HG03571 (cell line): ENCODE results near the gene FIG4.
"Not testable (repeated sequence)": the region's sequence is repeated elsewhere in the genome, so short reads cannot be mapped to it uniquely, and the experiment has no call there.

ENCODE experiments used
- ATAC-seq: cut with Tn5 transposase; IDR thresholded peaks from one replicate; pipeline ENCODE4 v1.9.1; 2021; ENCODE audit not compliant: unreplicated experiment

The FIG4 gene

GRCh38 chr6:109793792-109794191 lies 102.7 kb downstream of the FIG4 start:
- no peak for ATAC-seq

DNA sequence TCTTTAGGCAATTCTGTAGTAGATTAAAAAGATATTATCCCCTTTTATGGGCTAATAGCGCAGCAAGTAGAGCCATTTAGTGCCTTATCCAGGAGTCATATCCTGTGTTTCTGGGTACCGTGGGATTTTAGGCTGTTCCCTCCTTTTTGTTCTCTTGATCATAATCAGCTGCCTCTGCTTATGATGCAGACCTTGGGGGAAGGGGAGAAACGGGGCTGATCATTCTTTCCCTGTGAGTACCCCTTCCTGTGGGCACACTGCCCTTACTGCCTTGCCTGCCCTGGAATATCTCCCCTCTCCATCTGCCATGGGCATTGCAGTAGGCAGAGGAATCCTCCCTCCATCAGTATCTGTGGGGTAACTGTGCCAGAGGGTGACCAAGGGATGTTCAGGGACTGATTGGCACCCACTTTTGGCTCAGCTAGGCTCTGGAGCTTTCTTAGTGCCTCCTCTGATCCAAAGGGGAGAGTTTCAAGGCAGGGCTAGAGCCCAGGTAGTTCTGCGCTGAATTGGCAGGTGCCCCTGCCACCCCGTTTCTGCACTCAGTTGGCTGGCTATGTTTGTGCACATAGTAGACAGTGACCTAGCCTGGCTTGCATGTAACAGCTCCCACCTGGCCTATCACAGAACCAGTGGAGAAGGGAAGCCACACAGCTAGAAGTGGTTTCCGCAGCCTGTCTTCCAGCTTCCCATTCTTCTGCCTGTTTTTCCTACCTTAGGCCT lies 103.3 kb downstream of the FIG4 start:
- ATAC-seq, result no peak

DNA sequence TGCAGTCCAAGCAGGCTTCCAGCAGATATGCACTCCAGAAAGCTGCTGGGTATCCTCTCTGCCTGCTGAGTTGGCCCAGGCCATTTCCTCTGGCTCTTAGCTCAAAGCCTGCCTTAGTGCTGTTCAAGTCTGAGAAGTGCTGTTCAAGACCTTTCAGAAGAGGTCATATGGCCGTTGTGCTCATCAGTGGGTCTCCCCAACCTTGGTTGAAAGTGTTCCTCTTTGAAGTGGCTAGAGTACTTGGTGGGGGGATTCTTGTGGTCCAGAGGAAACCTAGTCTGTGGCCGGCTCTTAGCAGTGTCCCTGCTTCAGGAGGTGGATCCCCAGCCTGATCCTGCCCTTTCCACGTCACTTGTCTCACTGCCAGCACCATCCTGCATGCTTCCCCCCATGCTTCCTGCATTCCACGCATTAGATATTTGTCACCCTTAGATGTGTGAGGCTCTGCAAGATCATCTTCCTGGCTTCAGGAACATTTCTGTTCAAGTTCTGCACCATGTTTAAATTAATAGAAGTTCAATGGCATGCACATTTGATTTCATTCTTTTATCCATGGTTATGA lies 105.0 kb downstream of the FIG4 start:
- no peak for ATAC-seq

- ATAC-seq, result no peak
Observed at GRCh38 chr6:109799129-109799528, 108.0 kb downstream of the FIG4 start.

DNA sequence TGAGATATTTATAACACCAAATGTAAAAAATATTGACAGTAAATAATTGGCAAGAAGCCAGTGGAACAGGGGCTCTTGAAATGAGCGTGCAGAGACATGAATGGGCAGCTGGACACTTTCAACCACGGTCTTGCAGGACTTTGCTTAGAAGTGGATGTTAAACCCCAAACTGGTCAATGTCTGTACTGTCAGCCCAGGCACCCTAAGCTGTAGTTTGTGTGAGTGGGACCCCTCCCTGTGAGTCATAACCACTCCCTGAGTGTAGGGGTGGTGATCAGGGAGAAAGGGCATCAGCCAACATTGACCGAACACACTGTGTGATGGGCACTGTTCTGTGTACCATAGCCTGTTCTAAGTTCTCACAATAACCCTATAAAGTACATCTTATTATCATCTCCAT lies 108.6 kb downstream of the FIG4 start:
- ATAC-seq, result no peak

- ATAC-seq, result no peak
Observed at GRCh38 chr6:109800771-109801170, 109.7 kb downstream of the FIG4 start.

DNA sequence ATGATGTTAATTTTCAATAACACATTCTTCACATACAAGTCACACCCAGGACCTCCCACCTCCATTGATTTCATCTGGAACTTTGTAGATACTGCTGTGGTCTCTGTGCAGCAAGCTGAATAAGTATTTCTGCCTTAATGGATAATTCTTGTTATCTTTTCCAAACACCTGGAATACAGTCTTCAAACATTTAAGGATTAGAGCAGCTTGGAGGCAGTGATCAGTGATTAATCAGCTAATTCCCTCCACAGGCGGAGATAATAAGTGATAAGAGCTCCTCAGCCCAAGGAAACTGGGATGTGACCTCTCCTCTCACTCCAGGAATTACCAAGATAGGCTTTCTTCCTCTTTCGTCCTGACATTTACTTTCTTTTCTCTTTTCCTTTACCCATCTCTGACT lies 110.7 kb downstream of the FIG4 start:
- ATAC-seq, result no peak

- no peak for ATAC-seq
Observed at GRCh38 chr6:109804020-109804419, 112.9 kb downstream of the FIG4 start.

DNA sequence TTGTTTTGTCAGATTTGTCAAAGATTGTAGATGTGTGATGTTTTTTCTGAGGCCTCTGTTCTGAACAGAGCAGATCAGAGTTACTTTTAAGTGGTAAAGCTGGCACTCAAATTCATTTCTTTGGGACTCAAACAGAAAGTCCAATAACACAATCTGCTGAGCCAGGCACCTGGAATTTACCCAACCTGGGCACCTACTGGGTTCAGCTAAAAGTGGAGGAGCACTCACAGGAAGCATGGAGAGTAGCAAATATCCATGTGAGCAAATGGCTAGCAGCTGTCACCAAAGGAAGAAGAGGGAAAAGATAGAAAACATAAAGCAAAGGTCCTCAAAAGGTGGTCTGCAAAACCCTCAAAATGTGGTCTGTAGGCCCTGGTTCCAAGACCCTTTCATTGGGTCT lies 116.8 kb downstream of the FIG4 start:
- no peak for ATAC-seq

DNA sequence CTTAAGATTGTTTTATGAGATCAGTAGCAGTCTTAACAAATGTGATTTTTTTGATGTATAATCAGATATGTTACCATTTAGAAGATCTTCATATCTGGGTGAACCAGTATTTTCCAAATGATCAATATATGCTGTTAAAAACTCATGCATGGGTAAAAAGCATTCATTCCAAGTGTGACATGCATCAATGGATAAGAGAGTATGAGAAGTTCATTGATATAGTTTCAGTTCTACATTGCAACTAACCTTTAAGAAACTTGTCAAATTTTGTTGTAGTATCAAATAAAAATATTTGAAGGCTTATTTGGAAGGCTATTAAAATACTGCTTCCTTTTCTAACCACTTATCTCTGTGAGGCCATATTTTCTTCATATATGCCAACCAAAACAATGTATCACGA lies 117.7 kb downstream of the FIG4 start:
- ATAC-seq, result no peak

GRCh38 chr6:109815054-109815453 lies 124.0 kb downstream of the FIG4 start:
- ATAC-seq, result no peak

DNA sequence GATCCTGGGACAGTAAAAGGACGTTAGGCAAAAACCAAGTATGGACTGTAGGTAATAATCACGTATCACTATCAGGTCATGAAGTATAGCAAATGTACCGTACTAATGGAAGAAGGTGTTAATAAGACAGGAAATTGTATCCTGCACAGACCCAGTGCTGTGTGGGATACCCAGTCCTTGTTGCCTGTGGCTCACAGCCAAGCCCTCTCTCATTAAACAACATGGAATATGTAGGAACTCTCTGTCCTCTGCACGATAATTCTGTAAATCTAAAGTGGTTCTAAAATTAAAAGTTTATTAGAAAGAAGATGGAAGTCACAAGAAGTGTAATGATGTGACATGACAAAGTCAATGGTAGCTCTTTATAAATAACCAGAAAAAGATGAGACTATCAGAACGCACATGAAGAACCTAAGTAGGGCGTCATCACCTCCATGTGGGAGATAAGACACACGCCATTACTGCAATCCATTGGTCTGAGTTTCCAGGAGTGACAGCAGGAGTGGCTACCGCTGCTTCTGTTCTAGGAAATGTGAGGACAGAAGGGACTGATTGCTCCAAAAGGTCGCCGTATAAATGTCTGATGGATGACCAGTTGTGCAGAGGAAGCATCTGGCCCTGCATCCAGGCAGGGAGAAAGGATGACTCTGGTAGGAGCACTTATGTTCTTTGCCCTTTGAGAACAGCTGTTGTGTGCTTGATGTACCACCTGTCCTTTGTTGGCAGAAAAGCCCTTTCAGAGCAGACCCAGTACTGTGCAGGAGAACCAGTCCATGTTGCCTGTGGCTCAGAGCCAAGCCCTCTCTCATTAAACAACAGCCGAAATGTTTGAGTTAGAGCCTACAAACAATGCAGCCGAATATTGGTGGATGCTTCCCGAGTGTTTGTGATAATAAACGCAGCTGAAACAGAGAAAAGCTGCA lies 125.6 kb downstream of the FIG4 start:
- ATAC-seq, result no peak

DNA sequence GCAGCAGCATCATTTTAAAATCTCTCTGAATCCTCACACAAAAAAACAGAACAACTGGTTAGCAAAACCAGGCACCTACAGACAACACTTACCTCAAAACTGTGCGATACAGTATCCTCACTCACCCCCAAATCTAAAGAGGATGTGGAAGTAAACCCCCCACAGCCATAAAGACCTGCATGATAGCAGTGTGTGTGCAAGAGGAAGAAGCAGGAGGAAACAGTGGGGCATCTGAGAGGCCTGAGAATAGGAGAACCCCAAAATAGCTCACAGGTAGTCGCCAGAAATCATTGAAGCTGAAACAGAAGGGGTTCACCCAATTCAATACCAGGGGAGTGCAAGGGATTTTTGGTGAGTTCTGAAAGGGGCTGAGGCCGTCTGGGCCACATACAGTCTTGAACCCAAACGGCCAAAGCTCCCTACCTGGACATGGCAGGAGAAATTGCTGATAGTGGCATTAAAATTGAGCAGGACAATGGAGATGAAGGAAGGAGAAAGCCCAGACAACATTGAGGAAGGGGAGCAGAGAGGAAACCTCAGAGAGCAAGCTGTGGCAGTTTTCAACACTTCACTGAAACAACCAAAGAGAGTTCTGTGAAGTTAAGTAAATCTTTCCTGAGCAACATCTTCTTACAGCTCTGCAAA lies 129.7 kb downstream of the FIG4 start:
- no peak for ATAC-seq

GRCh38 chr6:109821428-109821827 lies 130.3 kb downstream of the FIG4 start:
- no peak for ATAC-seq

- ATAC-seq, result no peak
Observed at GRCh38 chr6:109824105-109824504, 133.0 kb downstream of the FIG4 start.

GRCh38 chr6:109826551-109826950 lies 135.5 kb downstream of the FIG4 start:
- no peak for ATAC-seq

DNA sequence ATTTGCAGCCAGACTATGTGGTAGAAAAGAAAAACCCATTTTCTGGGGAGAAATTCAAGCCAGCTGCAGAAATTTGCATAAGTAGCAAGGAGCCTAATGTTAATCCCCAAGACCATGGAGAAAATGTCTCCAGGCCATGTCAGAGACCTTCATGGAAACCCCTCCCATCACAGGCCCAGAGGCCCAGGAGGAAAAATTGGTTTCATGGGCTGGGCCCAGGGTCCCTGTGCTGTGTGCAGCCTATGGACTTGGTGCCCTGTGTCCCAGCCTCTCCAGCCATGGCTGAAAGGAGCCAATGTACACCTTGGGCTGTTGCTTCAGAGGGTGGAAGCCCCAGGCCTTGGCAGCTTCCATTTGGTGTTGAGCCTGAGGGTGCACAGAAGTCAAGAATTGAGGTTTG lies 140.3 kb downstream of the FIG4 start:
- not testable (repeated sequence) for ATAC-seq

- no peak for ATAC-seq
Observed at GRCh38 chr6:109834131-109834530, 143.0 kb downstream of the FIG4 start.

DNA sequence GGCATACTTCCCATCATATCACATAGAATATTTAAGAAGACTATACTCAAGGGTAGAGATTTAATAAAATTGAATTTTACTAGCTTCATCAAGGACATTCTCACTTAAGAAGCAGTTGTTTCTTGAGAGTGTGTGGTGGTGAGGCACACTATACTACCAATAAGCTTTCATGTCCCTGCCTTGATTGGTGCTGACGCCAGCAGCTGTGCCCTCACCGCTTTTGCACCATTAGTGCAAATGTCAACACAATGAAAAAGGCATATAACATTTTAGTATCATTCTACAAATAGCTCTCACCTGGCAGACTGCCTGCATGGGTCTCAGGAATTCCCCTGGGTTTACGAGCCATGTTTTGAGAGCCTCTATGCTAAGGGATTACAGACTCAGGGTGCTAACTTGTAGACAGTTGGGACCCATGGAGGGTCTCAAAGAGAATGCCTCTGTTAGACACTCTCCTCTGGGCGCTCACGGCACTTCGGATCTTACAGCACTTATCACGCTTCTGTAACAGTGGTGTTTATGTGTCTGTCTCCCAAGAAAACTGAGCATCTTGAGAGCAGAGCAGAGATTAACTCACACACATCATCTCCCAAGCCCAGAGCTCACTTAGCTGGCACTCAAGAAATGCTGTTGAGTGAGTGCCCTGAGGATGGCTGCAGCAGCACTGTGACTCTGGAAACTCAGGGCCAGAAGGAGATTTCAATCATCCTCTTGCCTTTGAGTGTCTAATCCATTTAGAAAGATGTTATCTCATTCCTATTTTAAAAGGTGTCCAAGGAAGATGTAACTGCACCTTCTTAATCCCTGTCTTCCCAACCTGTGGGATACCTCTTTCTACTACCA lies 143.7 kb downstream of the FIG4 start:
- ATAC-seq, result no peak

- ATAC-seq, result no peak
Observed at GRCh38 chr6:109840034-109840433, 148.9 kb downstream of the FIG4 start.

GRCh38 chr6:109840796-109841195 lies 149.7 kb downstream of the FIG4 start:
- no peak for ATAC-seq
